Coronary artery (tissue), 2 donors: Measurements from ENCODE around the gene ELP2.

Source experiments
- DNase-seq: peaks from one replicate; pipeline ENCODE4 v3.0.0-alpha.2; 2017; ENCODE audit warnings: low spot score
- H3K27ac ChIP-seq, 2 donors: fragments of 200-600 bp; sonication (generic); one replicate each; pipeline ENCODE4 v1.5.1; 2016 to 2019
- H3K4me3 ChIP-seq: fragments of 200-600 bp; sonication (generic); 2 replicates; pipeline ENCODE4 v1.5.1; 2016; ENCODE audit warnings: mild to moderate bottlenecking, moderate library complexity
- CTCF ChIP-seq: fragments of 200-600 bp; sonication (generic); IDR thresholded peaks from one replicate; pipeline ENCODE4 v1.5.1; 2019; ENCODE audit warnings: antibody characterized with exemption

Gene ELP2

GRCh38 chr18:36130883-36131653 lies 1.4 kb downstream of the ELP2 start:
- TF ChIP-seq CTCF: no peak
- Histone ChIP-seq H3K4me3 (peak overlapping the region; percentile 88), H3K27ac (no peak overlapping the region)
- no peak for DNase-seq

- H3K4me3 ChIP-seq: no peak overlapping the region
- no peak for TF ChIP-seq CTCF
- H3K27ac ChIP-seq: no peak overlapping the region
- DNase-seq: no peak
Observed at GRCh38 chr18:36131692-36132483, 2.2 kb downstream of the ELP2 start.

- TF ChIP-seq CTCF: no peak
- H3K27ac ChIP-seq: no peak overlapping the region
- no peak overlapping the region for H3K4me3 ChIP-seq
- DNase-seq: no peak
Observed at GRCh38 chr18:36132756-36133155, 3.1 kb downstream of the ELP2 start.

GRCh38 chr18:36135264-36135663 lies 5.6 kb downstream of the ELP2 start:
- Histone ChIP-seq H3K4me3 (no peak overlapping the region), H3K27ac (no peak overlapping the region)
- no peak for TF ChIP-seq CTCF
- no peak for DNase-seq

- Histone ChIP-seq H3K4me3 (no peak overlapping the region), H3K27ac (no peak overlapping the region)
- DNase-seq: no peak
- TF ChIP-seq CTCF: no peak
Observed at GRCh38 chr18:36139245-36139644, 9.5 kb downstream of the ELP2 start.

- DNase-seq: no peak
- no peak overlapping the region for H3K4me3 ChIP-seq
Observed at GRCh38 chr18:36141576-36141975, 11.9 kb downstream of the ELP2 start.

More at GRCh38 chr18:36141576-36141975, 11.9 kb downstream of the ELP2 start:
- no peak overlapping the region for H3K27ac ChIP-seq
- no peak for TF ChIP-seq CTCF
